Cardiac atrium fibroblast (primary cell): Measurements from ENCODE around the gene STEAP3. TPM values are rescaled to one million over a fixed set of nuclear protein-coding genes. Genes with fewer than 3 reads are reported as not detected.

Experiments
- total RNA-seq: library from RNA; depleted of rRNA; stranded (reverse); fragments of >200 nt; gene quantifications from 2 replicates; pipeline ENCODE4 v1.2.3, GENCODE V29; 2015

The STEAP3 gene, protein sequence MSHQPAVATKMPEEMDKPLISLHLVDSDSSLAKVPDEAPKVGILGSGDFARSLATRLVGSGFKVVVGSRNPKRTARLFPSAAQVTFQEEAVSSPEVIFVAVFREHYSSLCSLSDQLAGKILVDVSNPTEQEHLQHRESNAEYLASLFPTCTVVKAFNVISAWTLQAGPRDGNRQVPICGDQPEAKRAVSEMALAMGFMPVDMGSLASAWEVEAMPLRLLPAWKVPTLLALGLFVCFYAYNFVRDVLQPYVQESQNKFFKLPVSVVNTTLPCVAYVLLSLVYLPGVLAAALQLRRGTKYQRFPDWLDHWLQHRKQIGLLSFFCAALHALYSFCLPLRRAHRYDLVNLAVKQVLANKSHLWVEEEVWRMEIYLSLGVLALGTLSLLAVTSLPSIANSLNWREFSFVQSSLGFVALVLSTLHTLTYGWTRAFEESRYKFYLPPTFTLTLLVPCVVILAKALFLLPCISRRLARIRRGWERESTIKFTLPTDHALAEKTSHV
- total RNA-seq = 3.1 and 5.0 TPM in 2 replicates

DNA sequence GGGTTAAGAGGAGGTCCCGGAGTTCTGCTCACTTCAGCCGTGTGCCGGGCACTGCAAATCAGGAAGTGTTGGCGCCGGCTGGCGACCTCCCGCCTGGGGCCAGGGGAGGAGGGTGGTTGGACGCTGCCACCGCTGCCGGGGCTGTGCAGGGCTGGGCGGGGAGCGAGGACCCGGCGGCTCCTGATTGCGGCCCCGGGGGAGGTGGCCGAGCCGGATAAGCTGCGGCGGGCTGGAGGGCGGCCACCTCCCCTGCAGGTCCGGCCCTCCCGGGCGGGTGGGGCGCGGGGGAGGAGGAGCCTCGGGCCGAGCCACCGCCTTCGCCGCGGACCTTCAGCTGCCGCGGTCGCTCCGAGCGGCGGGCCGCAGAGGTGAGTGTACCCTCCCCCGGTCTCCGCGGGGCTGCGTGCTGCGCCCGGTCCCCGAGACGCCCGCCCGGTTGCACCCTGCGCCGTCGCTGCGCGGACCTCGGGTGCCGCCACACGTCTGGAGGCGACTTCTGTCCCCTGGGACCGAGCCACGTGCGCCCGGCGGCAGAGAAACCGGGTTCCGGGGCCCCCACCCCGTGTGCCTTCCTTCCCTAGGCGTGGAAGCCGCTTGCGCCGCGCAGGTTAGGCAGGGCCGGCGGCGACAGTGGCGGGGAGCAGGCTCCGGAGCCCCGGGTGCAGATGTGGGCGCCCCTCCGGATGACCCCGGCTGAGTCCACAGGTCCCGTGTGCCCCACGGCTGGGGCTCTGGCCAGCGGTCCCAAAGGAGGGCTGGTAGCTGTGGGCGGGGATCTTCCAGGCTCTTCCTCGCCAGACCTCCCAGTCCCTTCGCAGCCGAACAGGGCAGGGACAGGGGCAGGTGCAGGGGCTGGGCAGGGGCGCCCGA is at the start of gene STEAP3:
STEAP3 (plus strand) TSS at position 314 of the 870 bp plus-strand sequence. CDS start 7,179 bp downstream, outside the sequence.

Other genes with a start within 250 kb of the STEAP3 start
- not detected in 2 replicates for gene C1QL2, start 65.1 kb upstream of the STEAP3 start, total RNA-seq
- 10.9 and 27.4 TPM in 2 replicates for gene C2orf76, start 143.0 kb downstream of the STEAP3 start, total RNA-seq
- 122 and 186 TPM in 2 replicates for gene DBI, start 143.1 kb downstream of the STEAP3 start, total RNA-seq
- 2.9 and 7.6 TPM in 2 replicates for gene TMEM37, start 208.0 kb downstream of the STEAP3 start, total RNA-seq